MG63 (cell line): Measurements from ENCODE around the gene MTERF4. TPM values are rescaled to one million over a fixed set of nuclear protein-coding genes. Genes with fewer than 3 reads are reported as not detected.

Source experiments
- DNase-seq: peaks from one replicate; pipeline ENCODE4 v3.0.0-alpha.2; 2020
- H3K27me3 ChIP-seq: fragments of 250-450 bp; sonication (Bioruptor Pico); 2 replicates; pipeline ENCODE4 v1.5.1; 2020; ENCODE audit warnings: mild to moderate bottlenecking, moderate library complexity
- H3K36me3 ChIP-seq: fragments of 250-450 bp; sonication (Bioruptor Pico); 2 replicates; pipeline ENCODE4 v1.5.1; 2020; ENCODE audit warnings: mild to moderate bottlenecking, moderate library complexity
- H3K4me3 ChIP-seq: fragments of 250-450 bp; sonication (Bioruptor Pico); 2 replicates; pipeline ENCODE4 v1.5.1; 2020; ENCODE audit warnings: mild to moderate bottlenecking, moderate library complexity
- H3K9me3 ChIP-seq: fragments of 250-450 bp; sonication (Bioruptor Pico); 2 replicates; pipeline ENCODE4 v1.5.1; 2020; ENCODE audit warnings: mild to moderate bottlenecking, moderate library complexity
- total RNA-seq: library from RNA; depleted of rRNA; stranded (reverse); fragments of >200 nt; shearing (Covaris generic); gene quantifications from 2 replicates; pipeline ENCODE4 v1.2.3, GENCODE V29; 2014; ENCODE audit warnings: low replicate concordance

MTERF4 gene
- total RNA-seq, 1 experiment from 2014 or later = 18.9 TPM

DNA sequence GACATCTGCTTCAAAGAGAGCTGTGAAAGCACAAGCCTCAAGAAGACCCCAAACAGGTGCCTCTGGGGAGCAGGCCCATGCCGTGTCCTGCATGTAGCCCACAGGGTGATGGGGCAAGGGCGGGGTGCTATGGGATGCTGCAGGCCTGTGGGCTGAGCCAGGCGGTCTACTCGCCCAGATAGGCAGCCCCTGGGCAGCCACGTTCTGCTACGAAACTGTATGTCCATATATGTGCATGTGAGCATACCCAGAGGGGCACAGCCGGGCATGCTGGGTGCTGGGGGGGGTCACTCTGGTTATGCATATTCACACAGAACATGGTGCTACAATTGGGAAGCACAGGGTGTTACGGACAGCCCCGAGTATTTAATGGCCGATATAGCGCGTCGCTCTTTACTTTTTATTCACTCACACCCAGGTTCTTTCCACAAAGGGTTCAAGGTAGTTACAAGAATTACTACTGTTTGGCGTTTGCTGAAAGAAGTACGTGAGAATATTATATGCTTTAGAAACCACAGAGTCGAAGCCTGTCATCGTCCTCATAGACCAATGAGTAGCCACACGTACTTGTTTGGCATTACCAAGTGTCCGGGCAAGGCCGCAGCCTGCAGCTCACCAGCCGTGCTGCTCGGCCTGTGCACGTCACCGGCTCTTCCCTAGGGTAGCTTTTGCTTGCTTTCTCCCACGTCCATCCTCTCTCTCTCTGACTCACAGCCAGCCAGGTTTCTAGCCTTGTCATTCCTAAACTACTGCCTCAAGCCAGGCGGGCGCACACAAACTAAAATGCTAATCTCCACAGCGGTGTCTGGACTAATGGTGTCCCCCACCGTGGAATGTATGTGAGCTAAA is 14.4 kb downstream of the MTERF4 start:
- no peak for DNase-seq
- Histone ChIP-seq H3K36me3 (peaks cover 40% of the 10 kb centered on the region), H3K9me3 (no peaks in the 10 kb centered on the region), H3K27me3 (no peaks in the 10 kb centered on the region), H3K4me3 (no peak overlapping the region)

DNA sequence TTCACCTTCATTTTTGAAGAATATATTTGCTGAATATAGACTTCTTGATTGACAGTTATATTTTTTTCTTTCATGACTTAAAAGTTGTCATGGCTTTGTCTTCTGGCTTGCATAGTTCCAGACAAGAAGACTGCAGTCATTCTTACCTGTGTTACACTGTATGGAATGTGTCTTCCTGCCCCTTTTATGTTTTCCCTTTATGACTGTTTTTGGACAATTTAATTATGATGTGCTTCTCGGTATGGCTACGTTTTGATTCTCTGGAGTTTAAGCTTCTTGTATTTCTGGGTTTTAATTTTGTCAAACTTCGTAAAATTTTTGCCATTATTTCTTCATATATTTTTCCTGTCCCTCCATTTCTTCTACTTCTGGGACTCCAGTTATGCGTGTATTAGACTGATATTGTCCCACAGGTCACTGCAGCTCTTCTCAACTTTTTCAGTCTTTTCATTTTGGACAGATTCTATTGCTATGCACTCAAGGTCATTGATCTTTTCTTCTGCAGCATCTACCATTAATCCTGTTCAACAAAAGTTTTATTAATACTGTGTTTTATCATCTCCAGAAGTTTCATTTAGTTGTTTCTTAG is 17.1 kb downstream of the MTERF4 start:
- Histone ChIP-seq H3K36me3 (peaks cover 31% of the 10 kb centered on the region), H3K27me3 (no peaks in the 10 kb centered on the region), H3K9me3 (no peaks in the 10 kb centered on the region), H3K4me3 (no peak overlapping the region)
- DNase-seq = no peak

DNA sequence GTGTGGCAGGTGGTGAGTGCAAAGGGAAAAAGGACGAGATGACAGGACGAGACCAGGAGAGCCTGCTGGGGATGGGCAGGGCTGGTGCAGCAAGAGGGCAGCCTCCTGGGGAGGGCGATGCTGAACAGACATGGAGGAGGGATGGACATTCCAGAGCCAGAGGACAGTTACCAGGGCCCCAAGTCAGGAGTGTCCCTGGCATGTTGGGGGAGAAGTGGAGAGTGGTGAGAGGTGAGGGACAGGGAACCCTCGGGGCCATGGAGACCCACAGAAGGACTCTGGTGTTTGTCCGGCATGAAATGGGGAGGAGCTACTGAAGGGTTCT is 19.0 kb downstream of the MTERF4 start:
- Histone ChIP-seq H3K27me3 (no peaks in the 10 kb centered on the region), H3K9me3 (no peaks in the 10 kb centered on the region), H3K4me3 (no peak overlapping the region), H3K36me3 (peaks cover 28% of the 10 kb centered on the region)
- DNase-seq = no peak

DNA sequence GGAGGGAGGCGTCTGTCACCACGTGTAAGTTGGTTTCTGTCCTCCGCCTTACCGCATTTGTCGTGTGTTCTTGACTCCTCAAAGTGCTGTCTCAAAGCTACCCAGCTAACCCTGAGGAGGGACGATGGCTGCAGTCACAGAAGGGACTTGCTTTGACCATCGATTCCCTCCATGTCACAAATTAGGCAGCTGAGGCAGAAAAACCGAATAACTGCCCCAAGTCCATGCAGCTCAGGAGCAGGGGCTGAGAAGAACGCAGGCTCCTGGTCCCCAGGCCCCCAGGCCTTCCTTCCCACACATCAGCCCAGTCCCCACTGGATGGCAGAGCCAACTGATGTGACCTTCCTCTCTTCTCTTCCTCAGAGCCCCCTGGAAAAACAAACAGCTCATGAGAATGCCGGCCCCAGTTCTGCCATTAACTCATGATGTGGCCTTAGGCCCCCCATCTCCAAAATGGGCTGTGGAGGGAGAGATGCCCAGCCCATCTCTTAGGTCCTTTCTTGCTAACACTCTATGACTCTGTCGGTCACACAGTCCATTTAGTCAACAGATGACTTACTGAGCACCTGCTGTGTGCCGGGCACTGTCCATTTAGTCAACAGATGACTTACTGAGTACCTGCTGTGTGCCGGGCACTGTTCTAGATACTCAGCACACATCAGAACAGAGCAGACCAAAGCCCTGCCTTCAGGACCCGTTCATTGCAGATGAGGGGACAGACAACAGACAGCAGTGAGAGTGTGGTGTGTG is 19.6 kb downstream of the MTERF4 start:
- Histone ChIP-seq H3K27me3 (no peaks in the 10 kb centered on the region), H3K36me3 (peaks cover 24% of the 10 kb centered on the region), H3K9me3 (no peaks in the 10 kb centered on the region), H3K4me3 (no peak overlapping the region)
- no peak for DNase-seq

DNA sequence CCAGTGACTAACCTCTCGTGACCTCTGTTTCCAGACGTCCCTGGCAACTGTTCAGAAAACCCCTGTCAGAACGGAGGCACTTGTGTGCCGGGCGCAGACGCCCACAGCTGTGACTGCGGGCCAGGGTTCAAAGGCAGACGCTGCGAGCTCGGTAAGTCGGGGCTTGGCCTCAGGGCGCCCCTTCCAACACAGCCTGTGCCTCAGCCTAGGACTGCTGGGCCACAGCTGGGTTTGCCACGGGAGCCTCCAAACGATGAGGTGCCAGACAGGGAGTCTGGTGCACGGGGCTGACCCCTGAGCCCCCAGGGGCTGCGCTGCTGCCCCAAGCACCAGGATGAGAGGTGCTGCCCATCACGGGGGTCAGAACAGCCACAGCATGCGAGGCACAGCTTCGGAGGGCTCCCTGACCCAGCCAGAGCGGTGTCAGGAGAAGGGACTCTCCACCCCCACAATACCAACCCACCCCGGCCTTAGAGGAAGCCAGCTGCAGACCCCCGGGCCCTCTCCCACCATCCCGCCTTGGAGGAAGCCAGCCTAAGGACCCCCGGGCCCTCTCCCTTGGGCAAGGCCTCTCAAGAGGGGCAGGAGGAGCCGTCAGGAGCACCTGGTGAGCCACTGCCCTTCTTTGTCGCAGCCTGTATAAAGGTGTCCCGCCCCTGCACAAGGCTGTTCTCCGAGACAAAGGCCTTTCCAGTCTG is 20.3 kb downstream of the MTERF4 start:
- Histone ChIP-seq H3K27me3 (no peaks in the 10 kb centered on the region), H3K4me3 (no peak overlapping the region), H3K36me3 (peaks cover 18% of the 10 kb centered on the region), H3K9me3 (no peaks in the 10 kb centered on the region)
- no peak for DNase-seq

DNA sequence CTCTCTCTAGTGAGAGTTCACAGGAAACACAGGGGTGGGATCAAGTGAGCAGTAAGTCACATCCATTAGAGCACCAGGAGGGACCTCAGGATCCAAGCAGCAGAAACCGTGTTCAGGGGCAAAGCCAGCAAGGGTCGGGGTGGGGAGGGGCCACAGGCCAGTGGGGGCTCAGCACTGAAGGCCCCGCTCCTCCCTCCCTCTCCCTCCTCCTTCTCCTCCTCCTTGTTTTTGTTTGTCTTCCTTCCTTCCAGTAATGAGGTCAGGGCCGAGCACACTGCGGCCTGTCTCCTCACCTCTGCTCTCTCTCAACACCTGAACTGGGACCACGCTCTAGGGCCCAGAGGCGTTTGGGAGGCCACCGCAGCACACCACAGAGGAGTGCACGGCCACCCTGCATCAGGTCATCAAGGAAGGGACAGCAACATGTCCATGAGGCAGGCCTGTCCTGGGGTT is 20.9 kb downstream of the MTERF4 start:
- H3K36me3 ChIP-seq = peaks cover 13% of the 10 kb centered on the region
- H3K27me3 ChIP-seq = no peaks in the 10 kb centered on the region
- no peak for DNase-seq
- no peaks in the 10 kb centered on the region for H3K9me3 ChIP-seq
- no peak overlapping the region for H3K4me3 ChIP-seq

DNA sequence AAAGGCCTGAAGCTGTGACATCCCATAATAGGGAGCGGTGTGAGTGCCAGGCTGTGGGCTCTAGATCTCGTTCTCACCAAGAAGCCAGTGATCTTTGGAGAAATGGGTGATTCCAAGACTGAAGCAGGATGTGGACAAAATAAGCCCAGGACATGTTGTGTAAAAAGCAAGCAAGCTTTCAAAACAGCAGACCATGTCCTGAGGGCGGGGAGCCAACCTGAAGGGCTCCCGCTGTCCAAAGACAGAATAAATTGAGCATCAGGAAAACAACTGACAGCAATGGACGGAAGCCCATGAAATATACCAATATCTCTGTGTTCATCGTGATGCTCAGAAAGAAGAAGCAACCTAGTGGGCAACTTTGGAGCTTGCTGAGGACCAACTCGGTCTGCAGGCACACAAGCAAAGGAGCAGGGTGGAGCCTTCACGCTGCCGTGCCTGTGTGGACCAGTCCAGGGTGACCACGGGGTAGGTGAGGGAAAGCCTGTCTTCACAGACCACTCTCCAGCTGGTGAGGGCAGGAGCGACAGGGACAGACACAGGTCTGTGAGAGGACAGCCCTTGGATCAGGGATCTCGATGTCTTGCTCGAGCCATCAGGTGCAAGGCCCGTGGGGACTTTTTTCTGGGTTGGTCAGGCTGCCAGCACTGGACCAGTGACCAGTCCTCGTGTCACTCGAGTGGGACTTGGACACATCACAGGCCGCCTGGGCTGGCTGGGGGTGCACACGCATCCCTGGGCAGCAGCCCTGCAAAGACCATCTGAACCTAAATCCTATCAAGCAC is 21.5 kb downstream of the MTERF4 start:
- H3K36me3 ChIP-seq = peaks cover 10% of the 10 kb centered on the region
- no peaks in the 10 kb centered on the region for H3K9me3 ChIP-seq
- no peak for DNase-seq
- H3K4me3 ChIP-seq = no peak overlapping the region
- no peaks in the 10 kb centered on the region for H3K27me3 ChIP-seq

DNA sequence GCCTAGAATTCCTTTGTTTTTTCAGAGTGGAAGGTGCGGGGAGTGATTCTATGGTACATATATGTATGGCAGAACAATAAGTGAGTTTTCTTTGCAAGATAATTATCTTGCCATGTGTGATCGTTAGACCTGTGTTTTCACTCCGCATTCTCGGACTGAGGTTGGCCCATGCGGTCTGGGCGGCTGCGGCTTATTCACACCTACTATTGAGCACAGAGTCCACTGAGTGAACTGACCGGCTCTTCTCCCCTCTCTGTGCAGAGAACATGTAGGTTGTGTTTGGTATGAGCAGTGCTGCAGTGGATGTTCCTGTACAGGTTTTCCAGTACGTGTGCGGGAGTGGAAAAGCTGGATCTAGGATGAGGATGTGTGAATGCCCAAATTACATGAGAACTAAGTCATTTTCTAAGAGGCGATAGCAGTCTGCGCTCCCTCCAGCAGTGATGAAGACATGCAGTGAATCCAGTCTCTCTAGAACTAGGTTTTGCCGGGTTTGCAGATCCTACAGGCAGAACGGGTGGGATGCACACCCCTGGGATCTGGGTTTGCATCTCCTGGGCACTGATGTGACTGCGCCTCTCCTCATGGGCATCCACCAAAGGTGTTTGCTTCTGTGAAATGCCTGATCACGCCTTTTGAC is 27.1 kb downstream of the MTERF4 start:
- DNase-seq = no peak
- H3K36me3 ChIP-seq = no peaks in the 10 kb centered on the region
- no peaks in the 10 kb centered on the region for H3K27me3 ChIP-seq
- H3K4me3 ChIP-seq = no peak overlapping the region
- no peaks in the 10 kb centered on the region for H3K9me3 ChIP-seq

DNA sequence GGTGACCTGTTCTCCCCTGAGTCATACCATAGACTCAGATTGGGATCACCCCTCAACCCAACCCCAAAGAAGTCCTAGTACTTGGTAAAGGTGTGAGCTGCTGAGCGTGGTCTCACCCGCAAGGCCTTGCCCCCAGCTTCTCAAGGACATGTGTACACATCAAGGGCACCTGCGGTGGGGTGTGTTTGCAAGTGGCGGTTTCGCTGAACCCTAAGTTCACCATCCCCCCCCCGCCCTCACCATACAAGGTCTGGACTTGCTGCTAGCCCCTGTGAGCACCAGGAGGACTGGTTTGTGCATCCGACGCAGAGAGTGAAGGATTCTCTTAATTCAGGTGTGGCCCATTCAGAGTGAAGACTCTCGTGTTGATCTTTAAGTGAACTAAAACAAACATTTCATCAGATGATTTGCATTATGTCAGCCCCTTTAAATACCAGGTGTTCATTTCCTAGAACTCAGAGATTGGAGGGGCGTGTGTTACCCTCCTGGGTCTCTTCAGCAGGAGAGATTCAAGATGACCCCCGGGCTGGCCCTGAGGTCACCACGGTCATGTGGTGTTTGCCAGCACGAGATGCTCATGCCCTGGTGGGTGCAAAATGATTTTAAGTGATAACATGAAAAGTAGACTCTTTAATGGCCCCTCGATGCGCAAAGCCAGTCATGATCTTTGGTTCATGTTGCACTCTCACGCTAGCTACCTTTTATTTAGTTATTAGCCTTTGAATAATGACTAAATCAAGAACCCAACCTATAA is 27.8 kb downstream of the MTERF4 start:
- no peaks in the 10 kb centered on the region for H3K27me3 ChIP-seq
- H3K9me3 ChIP-seq = no peaks in the 10 kb centered on the region
- H3K4me3 ChIP-seq = no peak overlapping the region
- DNase-seq = no peak
- no peaks in the 10 kb centered on the region for H3K36me3 ChIP-seq

DNA sequence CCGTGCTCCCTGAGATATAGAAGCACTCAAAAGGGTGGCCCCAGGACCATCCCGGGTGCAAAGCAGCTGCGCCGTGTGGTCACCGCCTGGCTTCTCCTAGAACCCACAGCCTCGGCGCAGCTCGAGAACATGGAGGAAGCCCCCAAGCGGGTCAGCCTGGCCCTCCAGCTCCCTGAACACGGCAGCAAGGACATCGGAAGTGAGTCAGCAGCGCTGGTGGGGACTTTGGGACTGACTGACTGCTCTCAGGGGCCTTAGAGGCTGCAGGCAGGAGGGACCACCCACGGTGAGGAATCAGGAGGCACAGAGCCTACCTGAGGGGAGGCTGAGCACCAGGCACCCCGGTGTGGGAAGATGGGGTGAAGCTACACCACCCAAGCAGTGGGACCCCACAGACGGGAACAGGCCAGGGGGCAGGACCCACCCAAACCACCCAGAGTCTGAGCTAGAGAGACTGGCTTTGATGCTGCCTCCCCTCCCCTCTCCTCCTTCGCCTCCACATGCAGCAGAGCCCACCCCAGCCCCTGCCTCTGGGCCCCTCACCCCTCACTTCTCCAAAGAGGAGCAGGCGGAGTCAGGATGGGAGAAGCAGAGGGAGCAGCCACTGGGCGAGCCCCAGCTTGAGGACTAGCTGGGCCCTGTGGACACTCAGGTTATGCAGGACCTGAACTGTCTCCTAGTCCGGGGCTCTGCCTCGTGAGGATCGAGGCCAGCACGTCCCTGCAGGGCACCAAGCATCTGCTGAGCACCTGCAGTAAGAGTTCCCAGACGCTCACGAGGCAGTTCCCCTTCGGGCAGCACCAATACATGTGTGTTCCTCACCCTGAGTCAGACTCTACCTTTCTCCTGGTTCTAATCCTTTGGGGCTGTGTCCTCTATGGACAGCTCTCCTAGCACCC is 28.7 kb downstream of the MTERF4 start:
- Histone ChIP-seq H3K9me3 (no peaks in the 10 kb centered on the region), H3K4me3 (no peak overlapping the region), H3K36me3 (peaks cover 3% of the 10 kb centered on the region; the same call in 1 of the 2 replicates), H3K27me3 (no peaks in the 10 kb centered on the region)
- DNase-seq = no peak

DNA sequence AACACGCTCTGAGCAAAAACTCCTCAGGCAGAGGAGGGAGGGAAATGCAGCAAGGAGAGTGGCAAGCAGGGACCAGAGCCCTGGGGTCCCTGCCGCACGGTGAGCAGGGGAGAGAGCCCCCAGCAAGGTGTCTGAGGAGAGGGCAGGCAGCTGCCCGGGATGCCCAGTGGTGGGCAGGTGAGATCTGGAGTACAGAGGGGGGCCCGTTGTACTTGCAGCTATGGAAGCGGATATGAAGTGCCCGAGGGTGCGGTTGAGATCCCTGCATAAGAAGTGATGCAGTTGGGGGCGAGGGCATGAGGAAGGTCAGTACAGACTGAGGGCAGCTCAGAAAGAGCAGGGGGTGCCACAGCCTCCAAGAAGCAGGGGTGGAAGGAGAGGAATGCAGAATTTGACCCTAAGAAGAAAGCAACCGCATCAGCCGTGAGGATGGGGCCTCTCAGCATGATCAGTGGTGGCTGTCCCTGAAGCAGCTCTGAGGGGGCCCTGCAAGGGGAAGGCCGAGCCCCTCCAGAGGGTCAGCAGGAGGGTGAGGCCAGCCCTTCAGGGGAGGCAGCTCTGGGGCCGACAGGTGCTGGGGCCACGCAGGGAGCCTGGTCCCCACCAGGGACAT is 29.4 kb downstream of the MTERF4 start:
- no peak for DNase-seq
- no peaks in the 10 kb centered on the region for H3K27me3 ChIP-seq
- H3K36me3 ChIP-seq = peaks cover 3% of the 10 kb centered on the region; the same call in 1 of the 2 replicates

DNA sequence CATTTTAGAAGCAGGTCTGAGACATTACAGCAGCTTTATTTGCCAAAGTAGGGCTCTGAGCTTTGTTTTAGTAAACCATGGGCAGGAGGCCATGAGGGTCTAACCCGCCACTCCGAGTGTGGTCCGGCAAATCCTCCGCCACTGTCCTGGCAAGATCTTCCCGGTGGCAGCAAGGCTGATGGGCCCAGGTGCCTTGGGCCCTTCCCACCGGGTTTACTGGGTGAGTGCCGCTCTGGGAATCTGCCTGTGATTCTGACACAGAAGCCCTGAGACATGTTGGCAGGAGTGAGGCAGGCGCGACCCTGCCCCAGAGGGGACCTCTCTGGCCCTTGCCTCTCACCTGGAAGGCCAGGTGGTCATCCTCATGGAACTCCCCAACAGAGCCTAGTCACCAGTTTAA is 29.9 kb downstream of the MTERF4 start:
- H3K36me3 ChIP-seq = peaks cover 3% of the 10 kb centered on the region; the same call in 1 of the 2 replicates
- no peak overlapping the region for H3K4me3 ChIP-seq
- DNase-seq = no peak
- H3K27me3 ChIP-seq = no peaks in the 10 kb centered on the region
- no peaks in the 10 kb centered on the region for H3K9me3 ChIP-seq

More for the DNA sequence above, 29.4 kb downstream of the MTERF4 start:
- no peak overlapping the region for H3K4me3 ChIP-seq
- H3K9me3 ChIP-seq = no peaks in the 10 kb centered on the region

DNA sequence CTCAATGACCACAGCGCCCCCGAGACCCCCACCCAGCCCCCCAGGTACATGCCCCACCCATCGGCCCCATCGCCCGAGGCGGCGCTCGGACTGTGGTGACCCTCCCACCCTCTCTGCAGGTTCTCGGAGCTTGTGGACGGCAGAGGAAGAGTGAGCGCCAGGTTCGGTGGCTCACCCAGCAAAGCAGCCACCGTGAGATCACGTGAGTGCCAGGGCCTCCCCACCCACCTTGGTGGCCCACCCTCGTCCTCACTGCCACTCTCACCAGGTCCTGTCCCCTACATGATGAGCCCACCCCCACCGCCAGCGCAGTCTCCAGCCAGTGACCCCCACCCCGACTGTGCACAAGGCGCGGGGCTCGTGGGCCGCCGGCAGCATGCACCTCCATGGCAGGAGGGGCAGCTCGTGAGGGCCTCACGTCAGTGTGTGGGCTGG is 30.4 kb downstream of the MTERF4 start:
- Histone ChIP-seq H3K4me3 (no peak overlapping the region), H3K9me3 (no peaks in the 10 kb centered on the region), H3K36me3 (peaks cover 3% of the 10 kb centered on the region; the same call in 1 of the 2 replicates), H3K27me3 (no peaks in the 10 kb centered on the region)
- no peak for DNase-seq
